Activated CD4-positive, CD25-positive, alpha-beta regulatory T cell treated with anti-CD3 and anti-CD28 coated beads, Interleukin-2, amount 50 U/mL, for 72 hours (primary cell): ENCODE measurements around the gene FNBP1.
"Not testable (repeated sequence)": the region's sequence is repeated elsewhere in the genome, so short reads cannot be mapped to it uniquely, and the experiment has no call there.

Source experiments
- DNase-seq: peaks from one replicate; pipeline ENCODE4 v3.0.0; 2021

FNBP1 gene

GRCh38 chr9:130020618-130021017 lies 22.4 kb downstream of the FNBP1 start:
- DNase-seq = no peak

- no peak for DNase-seq
Observed at GRCh38 chr9:130018265-130018664, 24.7 kb downstream of the FNBP1 start.

- not testable (repeated sequence) for DNase-seq
Observed at GRCh38 chr9:130017510-130017909, 25.5 kb downstream of the FNBP1 start.

- no peak for DNase-seq
Observed at GRCh38 chr9:130017076-130017475, 25.9 kb downstream of the FNBP1 start.

- no peak for DNase-seq
Observed at GRCh38 chr9:130015353-130016019, 27.5 kb downstream of the FNBP1 start.

GRCh38 chr9:130013326-130013725 lies 29.7 kb downstream of the FNBP1 start:
- DNase-seq = no peak

GRCh38 chr9:130010151-130010988 lies 32.6 kb downstream of the FNBP1 start:
- no peak for DNase-seq

- DNase-seq = not testable (repeated sequence)
Observed at GRCh38 chr9:130009546-130009945, 33.4 kb downstream of the FNBP1 start.

GRCh38 chr9:130008538-130008937 lies 34.5 kb downstream of the FNBP1 start:
- no peak for DNase-seq

GRCh38 chr9:130006952-130007351 lies 36.0 kb downstream of the FNBP1 start:
- not testable (repeated sequence) for DNase-seq

- no peak for DNase-seq
Observed at GRCh38 chr9:130003943-130004552, 38.9 kb downstream of the FNBP1 start.

- no peak for DNase-seq
Observed at GRCh38 chr9:130002320-130002719, 40.7 kb downstream of the FNBP1 start.

GRCh38 chr9:130001190-130001589 lies 41.8 kb downstream of the FNBP1 start:
- DNase-seq = no peak

- DNase-seq = no peak
Observed at GRCh38 chr9:129999141-129999510, 43.9 kb downstream of the FNBP1 start.

- no peak for DNase-seq
Observed at GRCh38 chr9:129998491-129999140, 44.4 kb downstream of the FNBP1 start.

- DNase-seq = not testable (repeated sequence)
Observed at GRCh38 chr9:129997706-129998105, 45.3 kb downstream of the FNBP1 start.

GRCh38 chr9:129996161-129996830 lies 46.7 kb downstream of the FNBP1 start:
- no peak for DNase-seq

GRCh38 chr9:129995409-129996160 lies 47.4 kb downstream of the FNBP1 start:
- DNase-seq = no peak

GRCh38 chr9:129994882-129995281 lies 48.1 kb downstream of the FNBP1 start:
- DNase-seq = no peak

- DNase-seq = not testable (repeated sequence)
Observed at GRCh38 chr9:129991139-129991538, 51.9 kb downstream of the FNBP1 start.

GRCh38 chr9:129990269-129991010 lies 52.5 kb downstream of the FNBP1 start:
- no peak for DNase-seq
